ENCODE data around the gene HECW1. TPM values are rescaled to one million over a fixed set of nuclear protein-coding genes. Genes with fewer than 3 reads are reported as not detected.
A peak's percentile ranks its signal among the peaks of the same experiment; 100 is the strongest.

The HECW1 gene
- total and polyA plus RNA-seq, 12 donors, result 0.07 to 0.23 TPM; not detected in 10

DNA sequence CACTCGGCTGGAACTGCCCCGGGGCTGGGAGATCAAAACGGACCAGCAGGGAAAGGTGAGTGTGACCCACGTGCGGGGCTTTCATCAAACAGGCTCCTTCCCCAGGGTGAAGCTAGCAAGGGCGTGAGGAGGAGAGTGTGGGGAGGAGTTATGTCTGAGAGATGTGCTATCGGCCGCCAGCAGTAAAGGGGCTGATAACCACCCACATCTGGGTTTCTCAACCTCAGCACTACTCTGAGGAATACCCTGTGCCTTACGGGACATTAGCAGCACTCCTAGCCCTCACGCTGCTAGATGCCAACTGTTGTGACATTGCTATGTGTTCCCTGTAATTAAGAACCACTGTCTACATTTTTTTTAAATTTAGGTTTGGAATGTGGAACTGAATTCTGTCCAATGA, 356.6 kb downstream of the HECW1 start:
- Histone ChIP-seq H3K9me3 (no peaks in the 10 kb centered on the region), H3K4me3 (no peak overlapping the region), H3K27me3 (peaks cover 0 to 6% (median 0%) of the 10 kb centered on the region in 7 donors), H3K36me3 (no peaks in the 10 kb centered on the region), H3K4me1 (no peaks in the 10 kb centered on the region), H3K27ac (no peak overlapping the region)
- peak in 1 of 8 donors; percentile 47 for ATAC-seq
- WGBS, 2 donors, result 64 to 68% methylated on average over 10 of the region's 10 CpGs
- TF ChIP-seq CTCF (IDR thresholded peaks at IDR 0.05), result no peak
- intact Hi-C loops (cut with DNase I), result no loop called here
- DNase-seq, result no peak

- H3K27me3 ChIP-seq, result peaks cover 0 to 6% (median 0%) of the 10 kb centered on the region in 7 donors
- intact Hi-C loops (cut with DNase I), result loop anchor here in 1 of 10 donors (5.0 kb wide), 1 partner anchor 1603 kb away; no protein-coding TSS in a partner anchor
- H3K36me3 ChIP-seq, result no peaks in the 10 kb centered on the region
- no peak overlapping the region for H3K4me3 ChIP-seq
- TF ChIP-seq CTCF (IDR thresholded peaks at IDR 0.05), result no peak
- no peak for ATAC-seq
- H3K27ac ChIP-seq, result no peak overlapping the region
- DNase-seq, result no peak
- 63 to 74% methylated on average over 5 of the region's 5 CpGs for WGBS, 2 donors
- H3K4me1 ChIP-seq, result no peaks in the 10 kb centered on the region
- H3K9me3 ChIP-seq, result no peaks in the 10 kb centered on the region
Measured at GRCh38 chr7:43470110-43470509, 357.7 kb downstream of the HECW1 start.

DNA sequence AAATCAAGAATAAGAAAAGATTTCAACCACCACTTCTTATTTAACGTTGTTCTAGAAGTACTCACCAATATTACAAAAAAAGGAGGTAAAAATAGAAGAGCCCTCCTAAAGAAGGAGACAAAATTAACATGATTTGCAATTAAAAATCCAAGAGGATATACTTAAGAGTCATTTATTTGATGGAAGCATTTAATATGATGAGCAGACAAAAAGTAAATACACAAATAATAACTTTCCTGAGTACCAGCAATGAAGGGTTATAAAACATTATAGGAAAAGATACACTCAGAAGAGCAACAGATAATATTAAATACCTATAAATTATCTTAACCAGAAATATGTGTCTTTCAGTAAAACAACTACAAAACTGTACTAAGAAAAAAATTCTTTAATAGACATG, 363.5 kb downstream of the HECW1 start:
- Histone ChIP-seq H3K4me3 (no peak overlapping the region), H3K9me3 (no peaks in the 10 kb centered on the region), H3K4me1 (no peaks in the 10 kb centered on the region), H3K27me3 (peaks cover 0 to 5% (median 0%) of the 10 kb centered on the region in 7 donors), H3K27ac (no peak overlapping the region), H3K36me3 (no peaks in the 10 kb centered on the region)
- no peak for ATAC-seq
- TF ChIP-seq CTCF (IDR thresholded peaks at IDR 0.05), result no peak
- WGBS, 2 donors, result 83 to 92% methylated on average over 1 of the region's 1 CpG
- DNase-seq, result no peak
- intact Hi-C loops (cut with DNase I), result no loop called here

DNA sequence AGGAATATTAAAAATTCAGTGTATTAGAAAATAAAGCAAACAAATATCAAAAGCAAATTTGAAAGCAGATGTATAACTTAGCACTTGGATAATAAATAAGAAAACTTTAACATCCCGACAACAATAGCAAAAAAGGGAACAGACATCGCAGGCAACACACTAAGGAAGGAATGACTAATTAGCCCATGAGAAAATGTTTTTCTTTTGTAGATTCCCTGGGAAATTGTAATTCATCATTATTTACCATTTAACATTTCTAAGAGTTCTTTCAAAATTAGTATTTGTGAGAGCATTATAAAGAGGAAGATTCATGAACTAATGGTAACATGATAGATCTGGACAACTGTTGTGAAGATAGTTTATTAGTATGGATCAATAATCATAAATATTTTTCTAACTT, 364.4 kb downstream of the HECW1 start:
- intact Hi-C loops (cut with DNase I), result no loop called here
- Histone ChIP-seq H3K27me3 (no peaks in the 10 kb centered on the region), H3K4me1 (no peaks in the 10 kb centered on the region), H3K4me3 (no peak overlapping the region), H3K27ac (no peak overlapping the region), H3K9me3 (no peaks in the 10 kb centered on the region), H3K36me3 (no peaks in the 10 kb centered on the region)
- DNase-seq (no peak), ATAC-seq (no peak)
- 94% methylated on average over 2 of the region's 2 CpGs for WGBS, 2 donors
- no peak for TF ChIP-seq CTCF (IDR thresholded peaks at IDR 0.05)
